GM21786 (cell line): ENCODE measurements around the gene SAMD4B.
A peak's percentile ranks its signal among the peaks of the same experiment; 100 is the strongest.

Source experiments
- ATAC-seq: cut with Tn5 transposase; IDR thresholded peaks from one replicate; pipeline ENCODE4 v1.9.1; 2021; ENCODE audit not compliant: unreplicated experiment

SAMD4B gene

DNA sequence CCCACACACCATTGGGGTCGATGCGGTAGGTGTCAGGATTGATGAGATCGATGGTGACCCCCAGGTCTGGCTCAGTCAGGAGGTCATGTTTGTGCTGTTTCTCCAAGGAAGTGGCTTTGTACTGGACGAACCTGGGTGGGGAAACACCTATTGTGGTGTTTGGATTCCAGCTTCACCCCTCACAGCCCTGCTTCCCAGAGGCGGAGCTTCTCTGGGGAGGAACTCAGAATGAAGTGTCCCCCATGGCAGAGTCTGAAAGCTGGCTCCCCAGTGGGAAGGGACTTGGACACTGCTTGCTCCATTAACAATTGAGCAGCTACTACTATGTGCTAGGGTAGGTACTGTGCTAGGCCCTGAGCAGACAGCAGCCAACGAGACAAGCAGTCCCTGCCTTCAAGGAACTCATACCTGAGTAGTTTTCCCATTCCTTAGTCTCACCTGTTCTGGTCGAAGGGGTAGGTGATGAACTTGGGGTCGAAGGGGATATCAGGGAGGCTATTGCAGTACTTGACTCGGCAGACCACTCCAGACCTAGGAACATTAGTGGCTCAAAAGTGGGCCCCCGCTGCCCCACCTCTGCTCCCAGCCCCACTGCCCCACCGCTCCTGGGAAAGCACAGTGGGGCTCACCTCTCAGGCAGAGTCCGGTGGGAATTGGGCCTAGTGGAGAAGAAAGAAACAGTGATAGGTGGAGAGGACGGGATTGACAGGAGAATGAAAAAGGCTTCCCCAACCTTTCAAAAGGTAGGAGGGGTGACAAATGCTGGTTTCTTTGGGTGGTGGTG is 47.6 kb downstream of the SAMD4B start:
- ATAC-seq, result no peak

DNA sequence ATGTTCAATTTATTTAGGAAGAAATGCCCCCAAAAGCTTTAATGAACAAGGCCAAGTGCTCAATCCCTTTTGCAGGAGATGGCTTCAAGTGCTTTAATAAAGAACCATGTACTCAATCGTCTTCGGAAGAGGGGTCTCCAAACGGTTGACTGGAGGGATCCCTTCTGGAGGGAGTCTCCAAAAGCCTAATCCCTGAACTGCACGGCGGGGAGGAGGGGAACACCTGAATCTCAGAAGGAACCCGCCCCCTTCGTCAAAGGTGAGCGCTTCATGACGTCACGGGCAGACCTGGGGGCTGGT is 48.2 kb downstream of the SAMD4B start:
- no peak for ATAC-seq

DNA sequence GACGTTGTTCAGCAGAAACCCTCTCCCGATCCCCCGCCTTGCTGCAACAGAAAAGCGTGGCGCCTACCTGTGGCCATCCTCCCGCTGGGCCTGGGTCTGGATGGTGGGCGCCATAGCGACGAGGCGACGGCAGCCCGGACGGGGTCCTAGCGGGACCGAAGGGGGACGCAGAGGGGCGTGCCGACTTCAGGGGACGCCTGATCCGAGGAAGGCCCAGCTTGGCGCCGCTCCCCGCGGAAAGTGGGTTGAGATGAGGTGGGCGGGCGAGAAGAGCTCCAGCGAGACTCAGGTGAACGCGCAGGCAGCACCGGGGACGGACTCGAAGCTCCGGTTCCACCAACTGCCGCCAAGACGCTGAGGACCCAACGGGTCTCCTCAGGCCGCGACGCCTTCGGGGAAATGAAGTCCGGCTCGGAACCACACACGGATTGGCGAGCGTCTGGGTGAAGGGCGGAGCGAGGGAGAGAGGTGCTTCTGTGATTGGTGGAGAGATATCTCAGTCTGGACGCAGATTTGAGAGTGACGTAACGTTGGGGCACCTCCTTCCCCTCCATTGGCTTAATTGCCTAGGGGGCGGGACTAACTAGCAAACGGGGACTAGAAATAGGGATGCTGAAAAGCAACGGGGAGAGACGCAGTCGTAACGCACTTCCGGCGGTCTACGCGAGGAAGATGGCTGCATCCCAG is 48.7 kb downstream of the SAMD4B start, which contains the start of the genes MED29 and PAF1:
TSS of gene MED29 (plus strand) at position 628 of the 687 bp plus-strand sequence. CDS start at position 673, 45 bp downstream.
TSS of gene PAF1 (minus strand) at position 356 of the 687 bp plus-strand sequence. CDS start at position 114, 242 bp downstream.
- peak; percentile 93 for ATAC-seq

DNA sequence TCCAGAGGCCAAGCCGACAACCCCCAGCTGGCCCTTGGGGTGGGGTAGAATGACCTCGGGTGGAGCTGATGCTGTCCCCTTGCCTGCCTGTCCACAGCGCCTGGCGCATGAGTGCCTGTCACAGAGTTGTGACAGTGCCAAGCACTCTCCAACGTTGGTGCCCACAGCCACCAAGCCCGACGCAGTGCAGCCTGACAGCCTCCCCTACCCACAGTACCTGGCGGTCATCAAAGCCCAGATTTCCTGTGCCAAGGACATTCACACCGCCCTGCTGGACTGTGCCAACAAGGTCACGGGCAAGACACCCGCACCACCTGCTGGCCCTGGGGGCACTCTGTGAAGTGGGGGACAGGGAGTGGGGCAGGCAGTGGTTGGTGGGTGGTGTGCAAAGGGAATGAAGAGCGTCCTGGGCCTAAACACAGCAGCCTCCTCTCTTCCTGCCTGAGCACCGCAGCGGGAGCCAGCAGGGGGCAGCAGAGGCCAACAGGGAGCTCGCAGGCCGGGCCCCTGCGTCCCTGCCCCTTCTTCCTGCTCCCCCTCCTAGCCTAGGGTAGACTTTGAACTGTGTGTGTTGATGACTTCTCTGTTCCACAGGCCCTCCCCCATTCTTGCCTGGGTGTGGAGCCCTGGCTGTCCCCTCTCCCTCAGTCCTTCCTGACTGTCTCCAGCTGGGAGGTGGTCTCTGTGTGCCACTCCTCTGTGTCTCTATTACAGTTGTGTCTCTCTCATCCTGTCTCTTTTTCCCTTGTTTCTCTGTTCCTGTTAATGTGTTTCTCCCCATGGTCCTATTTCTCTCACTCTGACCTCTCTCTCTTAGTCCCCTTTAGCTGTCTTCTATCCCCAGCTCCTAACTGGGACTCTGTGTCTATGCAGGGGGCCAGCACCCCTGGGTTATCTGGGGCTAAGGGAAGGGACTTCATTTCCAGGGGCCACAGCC is 55.4 kb downstream of the SAMD4B start:
- peak; percentile 29 for ATAC-seq

DNA sequence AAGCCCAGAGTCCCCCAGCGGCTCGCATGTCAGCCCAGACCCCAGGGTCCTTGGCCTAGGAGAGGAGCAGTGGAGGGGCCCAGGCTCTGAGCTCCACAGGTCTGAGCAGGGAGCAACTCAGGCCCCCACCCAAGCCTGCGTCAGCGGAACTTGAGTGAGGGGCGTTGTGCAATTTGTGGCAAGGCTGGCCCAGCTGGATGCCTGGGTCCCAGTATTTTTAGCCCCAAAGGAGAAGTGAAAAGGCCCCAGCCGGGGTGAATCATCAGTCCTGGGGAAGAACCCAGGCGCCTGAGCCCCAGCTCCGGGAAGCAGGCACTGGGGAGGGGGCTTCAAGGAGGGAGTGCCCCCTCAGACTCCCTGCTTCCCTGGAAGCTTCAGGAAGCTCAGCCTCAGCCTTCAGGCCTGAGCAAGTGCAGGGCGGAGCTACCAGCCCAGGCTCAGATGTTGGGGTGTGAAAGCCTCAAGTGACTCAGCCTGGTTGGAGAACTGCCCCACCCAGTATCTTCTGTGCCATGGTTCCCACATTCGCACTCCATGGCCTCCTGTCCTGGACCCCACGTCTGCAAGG is 56.2 kb downstream of the SAMD4B start:
- no peak for ATAC-seq

DNA sequence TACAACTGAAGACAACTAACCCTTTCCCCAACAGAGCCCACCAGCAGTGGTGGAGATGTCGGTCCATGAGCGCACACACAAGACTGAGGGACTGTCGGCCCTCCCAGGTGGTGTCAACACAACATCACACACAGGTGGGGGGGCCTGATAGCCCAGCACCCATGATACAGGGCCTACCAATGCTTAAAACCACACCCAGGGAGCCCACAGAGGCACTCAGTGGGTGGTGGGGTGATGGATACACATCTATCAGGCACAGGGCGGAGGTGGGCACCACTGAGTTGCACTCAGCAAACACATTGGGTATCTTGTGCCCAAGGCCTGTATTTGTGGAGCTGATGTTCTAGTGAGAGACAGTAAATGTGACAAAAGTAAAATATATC is 57.4 kb downstream of the SAMD4B start:
- no peak for ATAC-seq

DNA sequence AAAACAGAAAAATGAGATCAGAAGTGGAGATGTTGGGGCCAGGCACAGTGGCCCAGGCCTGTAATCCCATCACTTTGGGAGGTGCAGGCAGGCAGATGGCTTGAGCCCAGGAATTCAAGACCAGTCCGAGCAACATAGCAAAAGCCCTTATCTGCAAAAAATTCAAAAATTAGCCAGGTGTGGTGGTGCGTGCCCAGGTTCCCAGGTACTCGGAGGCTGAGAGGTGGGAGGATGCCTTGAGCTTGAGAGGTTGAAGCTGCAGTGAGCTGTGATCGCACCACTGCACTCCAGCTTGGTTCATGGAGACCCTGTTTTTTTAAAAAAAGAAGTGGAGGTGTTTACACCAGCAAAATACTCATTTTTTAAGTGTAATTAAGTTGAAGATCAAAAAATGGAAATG is 57.8 kb downstream of the SAMD4B start:
- no peak for ATAC-seq

DNA sequence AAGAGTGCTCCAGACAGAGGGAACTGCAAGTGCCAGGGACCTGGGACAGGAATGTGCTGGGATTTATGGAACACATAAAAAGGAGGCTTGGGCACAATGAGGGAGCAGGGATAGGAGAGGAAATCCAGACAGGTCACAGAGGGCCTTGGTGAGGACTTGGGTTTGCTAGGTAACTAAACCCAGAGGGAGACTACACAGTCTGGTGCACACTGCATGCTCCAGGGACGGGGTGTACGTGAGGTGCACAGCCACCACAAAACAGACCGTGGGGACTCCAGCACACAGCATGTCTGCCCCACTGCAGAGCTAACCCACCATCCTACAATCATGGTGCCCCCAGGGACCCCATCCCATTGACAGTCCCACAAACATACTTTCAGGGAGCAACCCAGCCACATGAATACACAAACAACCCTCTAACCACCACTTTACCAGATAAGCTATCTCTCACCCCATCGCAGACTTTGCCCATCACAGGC is 58.9 kb downstream of the SAMD4B start:
- ATAC-seq, result no peak

DNA sequence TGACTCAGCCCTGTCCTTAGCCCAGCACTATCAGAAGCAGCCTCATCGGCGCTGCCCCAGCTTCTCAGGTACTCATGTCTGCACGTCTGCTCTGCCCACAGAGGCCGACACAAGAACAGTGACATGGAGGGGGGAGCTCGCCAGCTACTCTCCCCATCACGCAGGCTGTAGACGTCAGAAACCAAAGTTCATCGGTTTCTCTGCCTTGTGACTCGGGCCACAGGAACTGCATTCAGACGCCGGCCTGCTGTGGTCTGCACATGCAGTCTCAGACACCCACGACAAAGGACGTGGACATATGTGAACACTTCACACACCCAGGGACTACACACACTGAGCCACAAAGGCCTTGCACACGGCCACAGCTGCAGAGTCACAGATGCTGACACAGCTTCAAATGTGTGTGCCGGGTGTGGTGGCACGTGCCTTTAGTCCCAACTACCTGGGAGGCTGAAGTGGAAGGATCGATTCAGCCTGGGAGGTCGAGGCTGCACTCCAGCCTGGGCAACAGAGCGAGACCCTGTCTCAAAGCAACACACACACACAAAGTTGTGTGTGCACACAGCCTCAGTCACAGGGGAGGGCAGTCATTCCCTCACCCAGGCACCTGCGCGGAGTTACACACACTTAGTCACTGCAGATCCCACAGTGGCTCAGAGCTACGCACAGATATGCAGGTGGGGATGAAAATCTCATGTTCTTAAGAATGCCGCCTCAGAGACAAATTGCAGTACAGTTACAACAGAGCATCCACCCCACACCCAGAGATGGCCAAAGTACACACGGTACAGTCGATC is 59.5 kb downstream of the SAMD4B start:
- ATAC-seq, result no peak

DNA sequence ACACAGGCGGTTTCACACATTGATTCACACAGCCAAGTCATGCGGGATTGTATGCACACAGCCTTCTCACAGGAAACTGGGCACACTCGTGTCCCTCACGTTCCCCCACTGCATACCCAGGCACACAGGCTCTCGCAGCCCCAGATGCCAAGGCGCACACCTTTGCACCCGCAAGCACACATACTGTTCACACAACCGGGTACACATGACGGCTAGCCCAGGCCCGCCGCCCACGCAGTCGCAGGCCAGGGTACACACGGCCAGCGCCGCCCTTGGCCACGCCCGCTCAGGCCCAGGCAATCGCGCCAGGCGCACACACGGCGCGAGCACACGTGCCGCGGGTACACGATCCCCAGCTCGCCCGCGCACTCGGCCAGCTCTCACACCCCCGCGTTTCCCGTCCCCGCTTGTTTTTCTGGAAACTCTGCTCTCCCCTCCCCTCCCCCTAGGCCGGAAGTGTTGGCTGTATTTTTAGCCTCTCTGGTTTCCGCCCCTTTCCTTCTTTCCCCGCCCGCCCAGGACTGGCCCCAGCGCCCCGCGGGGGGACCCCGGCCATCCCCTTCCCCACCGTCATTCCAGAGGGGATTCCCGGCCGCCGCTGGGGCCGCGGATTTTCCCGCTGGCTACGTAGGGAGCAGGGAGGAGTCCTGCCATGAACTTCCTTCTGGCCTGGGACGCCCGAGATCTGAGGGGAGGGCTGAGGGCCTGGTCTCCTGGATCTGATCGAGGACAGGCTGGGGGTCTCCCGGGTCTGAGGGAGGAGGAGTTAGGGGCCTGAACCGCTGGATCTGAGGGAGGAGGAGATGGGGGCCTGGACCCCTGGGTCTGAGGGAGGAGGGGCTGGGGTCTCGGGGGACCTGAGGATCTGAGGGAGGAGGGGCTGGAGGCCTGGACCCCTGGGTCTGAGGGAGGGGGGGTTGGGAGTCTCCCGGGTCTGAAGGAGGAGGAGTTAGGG is 60.4 kb downstream of the SAMD4B start:
- no peak for ATAC-seq

DNA sequence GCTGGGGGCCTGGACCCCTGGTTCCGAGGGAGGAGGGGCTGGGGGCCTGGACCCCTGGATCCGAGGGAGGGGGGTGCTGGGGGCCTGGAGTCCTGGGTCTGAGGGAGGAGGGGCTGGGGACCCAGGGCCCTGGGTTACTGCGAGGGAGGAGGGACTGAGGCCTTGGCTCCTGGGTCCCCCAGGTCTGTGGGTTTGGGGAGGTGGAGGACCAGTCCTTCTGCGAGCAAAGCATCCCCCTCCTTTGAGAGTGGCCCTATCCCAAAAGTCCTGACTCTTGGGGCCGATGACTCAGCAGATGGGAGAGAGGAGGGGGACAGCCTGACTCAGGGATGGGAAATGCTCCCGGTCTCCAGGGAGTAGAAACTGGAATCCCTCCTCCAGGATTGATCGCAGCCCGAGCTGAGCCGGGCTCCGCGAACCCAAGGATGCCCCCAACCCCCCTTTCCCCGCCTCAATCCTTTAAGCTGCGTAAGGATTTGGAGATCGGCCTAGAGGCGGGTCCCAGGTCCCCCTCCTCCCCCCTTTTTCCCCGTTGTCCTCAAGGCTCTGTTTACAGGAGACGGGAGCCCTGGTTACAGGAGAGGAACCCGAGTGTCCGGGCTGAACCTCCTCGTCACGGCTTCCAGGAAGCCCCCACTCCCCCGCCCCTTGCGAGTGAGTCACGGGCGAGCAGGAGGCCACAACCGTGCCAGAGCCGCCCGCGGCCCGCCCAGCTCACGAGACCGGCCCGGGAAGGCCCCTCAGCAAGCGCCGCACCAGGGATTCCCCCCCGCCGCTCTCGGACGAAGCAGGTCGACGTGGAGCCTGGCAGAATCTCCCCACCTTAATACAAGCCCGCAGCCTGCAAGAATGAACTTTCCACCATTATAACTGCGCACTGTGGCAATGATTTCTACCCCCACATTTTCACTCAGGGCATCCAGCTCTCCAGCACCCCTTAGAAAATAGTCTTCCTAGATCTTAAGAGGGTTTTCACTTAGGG is 61.4 kb downstream of the SAMD4B start:
- peak; percentile 22 for ATAC-seq

DNA sequence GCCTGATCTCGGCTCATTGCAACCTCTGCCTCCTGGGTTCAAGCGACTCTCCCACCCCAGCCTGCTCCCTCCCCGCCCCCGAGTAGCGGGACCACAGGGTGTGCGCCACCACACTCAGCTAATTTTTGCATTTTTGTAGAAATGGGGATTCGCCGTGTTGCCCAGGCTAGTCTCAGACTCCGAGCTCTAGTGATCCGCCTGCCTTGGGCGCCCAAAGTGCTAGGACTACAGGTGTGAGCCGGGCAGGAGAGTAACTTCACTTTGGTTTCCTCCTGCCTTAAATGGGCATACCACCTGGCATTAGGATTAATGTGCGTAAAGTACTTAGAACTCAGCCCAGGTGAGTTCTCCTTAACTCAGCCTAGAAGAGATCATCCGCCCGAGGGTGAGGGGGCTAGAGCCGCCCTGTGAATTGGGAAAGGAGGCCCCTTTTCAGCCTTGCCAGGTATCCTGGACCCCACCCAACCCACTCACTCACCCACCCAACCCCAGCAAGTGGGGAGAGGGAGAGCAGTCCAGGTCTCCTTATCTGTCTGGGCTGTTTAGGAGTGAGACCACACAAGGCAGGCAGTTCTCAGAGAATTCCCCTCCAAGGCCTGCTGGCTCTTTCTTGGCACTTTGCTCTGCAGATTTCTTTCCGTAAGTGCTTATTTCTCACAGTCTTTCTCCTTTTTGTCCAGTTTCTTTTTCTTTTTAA is 63.2 kb downstream of the SAMD4B start:
- no peak for ATAC-seq

DNA sequence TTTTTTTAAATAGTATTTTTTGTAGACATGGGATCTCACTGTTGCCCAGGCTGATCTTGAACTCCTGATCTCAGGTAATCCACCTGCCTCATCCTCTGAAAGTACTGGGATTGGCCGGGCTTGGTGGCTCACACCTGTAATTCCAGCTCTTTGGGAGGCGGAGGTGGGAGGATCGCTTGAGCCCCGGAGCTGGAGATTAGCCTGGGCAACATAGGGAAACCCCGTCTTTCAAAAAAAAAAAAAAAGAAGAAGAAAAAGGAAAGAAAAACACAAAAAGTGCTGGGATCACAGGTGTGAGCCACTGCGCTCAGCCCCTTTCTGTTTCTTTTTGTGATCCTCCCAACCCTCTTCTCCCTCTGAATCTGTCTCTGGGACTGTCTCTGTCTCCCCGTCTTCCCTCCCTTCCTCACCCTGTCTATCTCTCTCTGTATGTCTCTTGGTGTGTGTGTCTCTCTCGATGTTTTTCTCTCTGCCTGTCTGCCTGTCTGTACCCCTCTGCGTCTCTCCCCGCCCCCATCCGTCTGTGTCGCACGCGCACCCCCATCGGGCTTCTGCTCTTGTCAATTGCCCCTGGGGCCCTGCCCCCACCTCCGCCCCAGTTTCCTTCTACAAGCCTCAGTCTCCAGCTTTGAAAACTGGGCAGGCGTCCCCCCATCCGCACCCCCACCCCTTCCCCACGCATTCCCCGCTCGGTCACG is 63.9 kb downstream of the SAMD4B start:
- ATAC-seq, result no peak

DNA sequence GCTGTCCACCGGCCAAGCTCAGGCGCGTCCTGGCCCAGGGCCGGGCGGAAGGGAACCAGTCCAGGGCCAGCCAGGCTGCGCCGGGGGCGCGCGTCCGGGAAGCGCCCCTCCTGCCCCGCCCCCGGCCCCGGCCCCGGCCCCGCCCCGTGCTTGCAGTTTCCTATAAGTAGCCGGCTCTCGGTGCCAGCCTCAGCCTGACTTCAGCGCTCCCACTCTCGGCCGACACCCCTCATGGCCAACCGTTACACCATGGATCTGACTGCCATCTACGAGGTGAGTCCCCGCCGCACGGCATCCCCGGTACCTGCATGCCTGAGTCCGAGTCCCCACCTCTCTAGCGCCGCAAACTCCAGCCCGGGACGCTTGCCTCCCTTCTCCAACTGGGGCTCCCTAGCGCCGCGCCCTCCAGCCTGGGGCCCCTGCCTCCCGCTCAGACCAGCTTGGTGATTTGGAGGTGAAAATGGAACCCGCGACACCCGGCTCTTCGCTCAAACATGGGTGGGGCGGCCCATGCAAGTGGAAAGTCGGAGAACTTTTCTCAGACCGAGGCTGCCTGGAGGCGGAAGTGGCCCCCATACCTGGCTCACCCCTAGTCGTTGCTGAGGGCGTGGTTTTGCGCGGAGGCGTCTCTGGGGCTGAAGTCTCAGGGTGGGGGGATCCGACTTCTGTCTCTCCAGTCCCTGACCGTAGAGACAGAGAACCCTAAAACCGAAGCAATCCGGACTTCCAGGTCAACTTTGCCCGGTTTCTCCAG is 64.6 kb downstream of the SAMD4B start, which contains the start of gene ZFP36:
TSS of gene ZFP36 (plus strand) at position 192 of the 754 bp plus-strand sequence. CDS start at position 250, 58 bp downstream.
- no peak for ATAC-seq

DNA sequence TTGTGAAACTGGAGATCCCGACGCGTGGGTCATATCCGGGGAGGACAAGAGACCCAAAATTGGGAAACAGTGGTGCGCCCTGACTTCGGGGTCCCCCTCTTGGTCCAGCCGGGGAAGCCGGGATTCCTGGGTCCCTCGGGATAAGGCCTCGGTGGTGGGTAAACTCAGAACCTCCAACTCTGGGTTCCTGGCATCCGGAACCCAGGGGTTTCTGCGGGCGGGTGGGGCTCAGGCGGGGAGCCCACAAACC is 65.1 kb downstream of the SAMD4B start:
- ATAC-seq, result no peak
